Neutrophil (primary cell): Measurements from ENCODE around the gene DOCK4.

Experiments
- H3K27ac ChIP-seq: fragments of 200-600 bp; sonication (generic); 2 replicates; pipeline ENCODE4 v1.5.1; 2016; ENCODE audit warnings: mild to moderate bottlenecking, moderate library complexity
- H3K27me3 ChIP-seq: fragments of 200-600 bp; sonication (generic); 2 replicates; pipeline ENCODE4 v1.6.0; 2016; ENCODE audit warnings: mild to moderate bottlenecking
- H3K36me3 ChIP-seq: fragments of 200-600 bp; sonication (generic); 2 replicates; pipeline ENCODE4 v1.5.1; 2017
- H3K4me1 ChIP-seq, 2 experiments: fragments of 200-600 bp in 1 of 2; sonication (generic) in 1 of 2; 1 replicate in 1 of 2; 2 replicates in 1 of 2; pipeline versions ENCODE4 v1.5.1 to v1.6.1; 2013 to 2016; ENCODE audit warnings: low read depth in 1 of 2, low read length in 1 of 2, mild to moderate bottlenecking in 1 of 2, moderate library complexity in 1 of 2; ENCODE audit not compliant: control insufficient read depth in 1 of 2, insufficient read depth in 1 of 2
- H3K4me3 ChIP-seq, 2 experiments: fragments of 200-600 bp in 1 of 2; sonication (generic) in 1 of 2; 1 replicate in 1 of 2; 2 replicates in 1 of 2; pipeline ENCODE4 v1.5.1; 2013 to 2016; ENCODE audit warnings: low read depth in 1 of 2, low read length in 1 of 2, mild to moderate bottlenecking in 1 of 2, moderate library complexity in 1 of 2
- H3K9me3 ChIP-seq: fragments of 200-600 bp; sonication (generic); 2 replicates; pipeline ENCODE4 v1.5.1; 2016
- CTCF ChIP-seq: fragments of 200-600 bp; sonication (generic); IDR thresholded peaks from 2 replicates; pipeline ENCODE4 v1.5.1; 2016; ENCODE audit warnings: antibody characterized with exemption

Gene DOCK4

GRCh38 chr7:111765751-111766643, 440.2 kb downstream of the DOCK4 start:
- Histone ChIP-seq H3K4me1 (no peaks in the 10 kb centered on the region), H3K4me3 (no peak overlapping the region), H3K27ac (no peak overlapping the region), H3K27me3 (no peaks in the 10 kb centered on the region), H3K9me3 (no peaks in the 10 kb centered on the region), H3K36me3 (no peaks in the 10 kb centered on the region)
- no peak for TF ChIP-seq CTCF

- no peak overlapping the region for H3K4me3 ChIP-seq
- no peaks in the 10 kb centered on the region for H3K27me3 ChIP-seq
- H3K4me1 ChIP-seq: no peaks in the 10 kb centered on the region
- H3K9me3 ChIP-seq: no peaks in the 10 kb centered on the region
- no peak overlapping the region for H3K27ac ChIP-seq
- H3K36me3 ChIP-seq: no peaks in the 10 kb centered on the region
- no peak for TF ChIP-seq CTCF
Measured at GRCh38 chr7:111763221-111763801, 442.9 kb downstream of the DOCK4 start.

- TF ChIP-seq CTCF: no peak
- no peak overlapping the region for H3K4me3 ChIP-seq
- peaks cover 1% of the 10 kb centered on the region for H3K27me3 ChIP-seq
- no peaks in the 10 kb centered on the region for H3K4me1 ChIP-seq
- H3K36me3 ChIP-seq: no peaks in the 10 kb centered on the region
- no peak overlapping the region for H3K27ac ChIP-seq
- no peaks in the 10 kb centered on the region for H3K9me3 ChIP-seq
Measured at GRCh38 chr7:111762799-111763198, 443.4 kb downstream of the DOCK4 start.

GRCh38 chr7:111762211-111762610, 444.0 kb downstream of the DOCK4 start:
- Histone ChIP-seq H3K27me3 (peaks cover 4% of the 10 kb centered on the region), H3K36me3 (no peaks in the 10 kb centered on the region), H3K9me3 (no peaks in the 10 kb centered on the region), H3K4me3 (no peak overlapping the region), H3K4me1 (no peaks in the 10 kb centered on the region), H3K27ac (no peak overlapping the region)
- TF ChIP-seq CTCF: no peak

GRCh38 chr7:111760043-111760442, 446.2 kb downstream of the DOCK4 start:
- Histone ChIP-seq H3K27me3 (peaks cover 10% of the 10 kb centered on the region), H3K4me1 (no peaks in the 10 kb centered on the region), H3K27ac (no peak overlapping the region), H3K36me3 (no peaks in the 10 kb centered on the region), H3K9me3 (no peaks in the 10 kb centered on the region), H3K4me3 (no peak overlapping the region)
- TF ChIP-seq CTCF: no peak
